ENCODE measurements around the gene ZNF512. TPM values are rescaled to one million over a fixed set of nuclear protein-coding genes. Genes with fewer than 3 reads are reported as not detected.

ZNF512 gene
- total and polyA plus RNA-seq, 5 donors from 2014 or later = 29.3 to 47.8 (median 38.1) TPM

DNA sequence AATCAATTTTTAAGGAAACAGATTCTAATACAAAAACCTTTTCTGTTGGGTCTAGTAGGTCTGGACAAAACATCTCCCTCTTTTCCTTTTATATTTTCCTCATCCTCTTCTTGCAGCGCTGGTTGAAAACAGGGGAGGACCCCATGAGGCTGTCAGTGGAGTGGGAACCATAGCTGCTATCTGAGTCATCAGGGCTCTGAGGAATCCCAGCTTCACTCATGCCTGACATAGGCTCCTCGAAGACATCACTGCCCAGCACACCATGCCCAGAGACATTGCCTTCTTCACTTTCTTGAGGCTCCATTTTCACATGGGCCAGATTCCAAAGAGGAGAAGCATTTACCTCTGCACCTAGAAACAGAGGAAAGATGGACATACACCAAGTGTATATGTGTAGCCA, 70.6 kb downstream of the ZNF512 start:
- DNase-seq = no peak
- H3K4me1 ChIP-seq (ENCODE audit: control insufficient read depth, insufficient read depth, low read length, poor library complexity, severe bottlenecking) = no peaks in the 10 kb centered on the region
- Mint-ChIP-seq H3K4me3 (no peak overlapping the region), H3K27me3 (no peaks in the 10 kb centered on the region), H3K36me3 (peaks cover 42% of the 10 kb centered on the region), H3K9me3 (no peaks in the 10 kb centered on the region), H3K4me1 (peaks cover 4 to 16% (median 9%) of the 10 kb centered on the region in 4 donors), H3K27ac (peak overlapping the region in 2 of 3 donors; percentile 59 to 93)
- no peak for ATAC-seq (ENCODE audit: low read depth in 2 of 2)
- no peak overlapping the region for H3K27ac ChIP-seq (ENCODE audit: insufficient read depth, low read length, poor library complexity, severe bottlenecking)
- no peaks in the 10 kb centered on the region for H3K27me3 ChIP-seq (ENCODE audit: control insufficient read depth, insufficient read depth, low read length)
- H3K36me3 ChIP-seq (ENCODE audit: control insufficient read depth, insufficient read depth, low read length) = peaks cover 83% of the 10 kb centered on the region
- H3K9me3 ChIP-seq (ENCODE audit: control insufficient read depth in 2 of 2, low read length in 2 of 2) = no peaks in the 10 kb centered on the region
- H3K4me3 ChIP-seq (ENCODE audit: low read depth, low read length) = no peak overlapping the region

DNA sequence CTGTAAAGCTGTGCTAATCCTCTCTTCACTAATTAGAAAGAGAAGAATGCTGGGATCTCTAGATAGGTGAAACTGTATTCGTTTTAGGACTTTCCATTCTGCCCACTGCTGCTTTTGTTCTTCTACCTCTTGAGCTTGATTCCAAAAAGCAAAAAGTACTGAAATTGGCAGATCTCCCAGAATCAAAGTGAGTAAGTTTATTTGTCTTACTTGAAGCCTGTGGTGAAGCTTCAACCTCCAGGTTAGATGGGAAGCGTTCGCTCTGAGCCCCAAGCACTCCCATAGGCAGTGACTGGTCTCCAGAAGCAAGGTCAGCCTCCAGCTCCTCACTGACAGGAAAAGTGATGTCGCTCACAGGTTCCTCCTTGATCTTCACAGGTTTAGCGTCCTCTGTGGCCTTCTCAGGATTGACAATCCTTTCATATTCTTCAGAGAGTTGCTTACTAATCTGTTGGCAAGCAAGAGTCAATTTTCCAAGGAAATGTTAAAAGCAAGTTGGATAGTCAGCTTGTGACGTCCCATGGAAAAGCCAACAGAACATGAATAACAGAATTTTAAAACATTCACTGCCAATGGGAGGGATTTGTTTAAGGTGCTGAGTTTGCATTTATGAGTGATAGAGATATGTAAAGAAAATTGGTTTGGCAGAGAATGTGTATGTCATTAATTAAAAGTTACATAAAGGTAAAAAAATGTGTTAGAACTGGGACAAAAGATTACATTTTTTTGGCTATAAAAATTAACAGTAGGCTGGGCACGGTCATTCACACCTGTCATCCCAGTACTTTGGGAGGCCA, 72.5 kb downstream of the ZNF512 start:
- Histone ChIP-seq H3K4me3 (ENCODE audit: low read depth, low read length) (no peak overlapping the region), H3K27me3 (ENCODE audit: control insufficient read depth, insufficient read depth, low read length) (no peaks in the 10 kb centered on the region), H3K27ac (ENCODE audit: insufficient read depth, low read length, poor library complexity, severe bottlenecking) (no peak overlapping the region), H3K4me1 (ENCODE audit: control insufficient read depth, insufficient read depth, low read length, poor library complexity, severe bottlenecking) (no peaks in the 10 kb centered on the region), H3K9me3 (ENCODE audit: control insufficient read depth in 2 of 2, low read length in 2 of 2) (no peaks in the 10 kb centered on the region), H3K36me3 (ENCODE audit: control insufficient read depth, insufficient read depth, low read length) (peaks cover 79% of the 10 kb centered on the region)
- H3K36me3 Mint-ChIP-seq = peaks cover 42% of the 10 kb centered on the region
- ATAC-seq (ENCODE audit: low read depth in 2 of 2) (no peak), DNase-seq (no peak)
- H3K4me3 Mint-ChIP-seq = no peak overlapping the region
- H3K27ac Mint-ChIP-seq = peak overlapping the region in 1 of 3 donors; percentile 47
- no peaks in the 10 kb centered on the region for H3K9me3 Mint-ChIP-seq
- H3K27me3 Mint-ChIP-seq = no peaks in the 10 kb centered on the region
- peaks cover 15 to 25% (median 21%) of the 10 kb centered on the region in 4 donors for H3K4me1 Mint-ChIP-seq

DNA sequence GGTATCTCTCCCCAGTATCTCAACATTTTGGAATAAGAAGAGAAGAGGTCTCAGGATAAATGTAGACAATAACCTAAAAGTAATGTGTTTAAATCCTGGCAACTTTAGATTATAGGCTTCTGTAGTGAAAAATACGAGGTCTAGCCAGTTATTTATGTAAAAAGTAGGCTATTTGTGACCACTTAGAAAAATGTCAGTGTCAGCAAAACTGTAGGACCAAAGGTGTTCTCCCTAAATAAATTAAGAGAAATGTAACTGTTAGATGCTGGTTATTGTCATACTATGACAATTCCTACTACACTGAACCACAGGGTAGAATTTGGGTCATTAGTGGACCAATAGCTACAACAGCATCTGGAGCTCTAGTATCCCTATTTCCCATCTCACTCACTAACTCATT, 78.5 kb downstream of the ZNF512 start:
- H3K27me3 ChIP-seq (ENCODE audit: control insufficient read depth, insufficient read depth, low read length) = no peaks in the 10 kb centered on the region
- peak overlapping the region; percentile 9 for H3K4me3 ChIP-seq (ENCODE audit: low read depth, low read length)
- peak overlapping the region in 2 of 3 donors; percentile 40 to 99 for H3K27ac Mint-ChIP-seq
- H3K27ac ChIP-seq (ENCODE audit: insufficient read depth, low read length, poor library complexity, severe bottlenecking) = no peak overlapping the region
- no peak for ATAC-seq (ENCODE audit: low read depth in 2 of 2)
- peaks cover 19 to 67% (median 46%) of the 10 kb centered on the region in 4 donors for H3K4me1 Mint-ChIP-seq
- peaks cover 23% of the 10 kb centered on the region for H3K36me3 Mint-ChIP-seq
- H3K27me3 Mint-ChIP-seq = peaks cover 4% of the 10 kb centered on the region
- H3K9me3 Mint-ChIP-seq = no peaks in the 10 kb centered on the region
- DNase-seq = no peak
- H3K4me3 Mint-ChIP-seq = peak overlapping the region; percentile 76 to 100 (median 92)
- no peaks in the 10 kb centered on the region for H3K9me3 ChIP-seq (ENCODE audit: control insufficient read depth in 2 of 2, low read length in 2 of 2)
- peaks cover 42% of the 10 kb centered on the region for H3K36me3 ChIP-seq (ENCODE audit: control insufficient read depth, insufficient read depth, low read length)
- H3K4me1 ChIP-seq (ENCODE audit: control insufficient read depth, insufficient read depth, low read length, poor library complexity, severe bottlenecking) = peaks cover 26% of the 10 kb centered on the region

DNA sequence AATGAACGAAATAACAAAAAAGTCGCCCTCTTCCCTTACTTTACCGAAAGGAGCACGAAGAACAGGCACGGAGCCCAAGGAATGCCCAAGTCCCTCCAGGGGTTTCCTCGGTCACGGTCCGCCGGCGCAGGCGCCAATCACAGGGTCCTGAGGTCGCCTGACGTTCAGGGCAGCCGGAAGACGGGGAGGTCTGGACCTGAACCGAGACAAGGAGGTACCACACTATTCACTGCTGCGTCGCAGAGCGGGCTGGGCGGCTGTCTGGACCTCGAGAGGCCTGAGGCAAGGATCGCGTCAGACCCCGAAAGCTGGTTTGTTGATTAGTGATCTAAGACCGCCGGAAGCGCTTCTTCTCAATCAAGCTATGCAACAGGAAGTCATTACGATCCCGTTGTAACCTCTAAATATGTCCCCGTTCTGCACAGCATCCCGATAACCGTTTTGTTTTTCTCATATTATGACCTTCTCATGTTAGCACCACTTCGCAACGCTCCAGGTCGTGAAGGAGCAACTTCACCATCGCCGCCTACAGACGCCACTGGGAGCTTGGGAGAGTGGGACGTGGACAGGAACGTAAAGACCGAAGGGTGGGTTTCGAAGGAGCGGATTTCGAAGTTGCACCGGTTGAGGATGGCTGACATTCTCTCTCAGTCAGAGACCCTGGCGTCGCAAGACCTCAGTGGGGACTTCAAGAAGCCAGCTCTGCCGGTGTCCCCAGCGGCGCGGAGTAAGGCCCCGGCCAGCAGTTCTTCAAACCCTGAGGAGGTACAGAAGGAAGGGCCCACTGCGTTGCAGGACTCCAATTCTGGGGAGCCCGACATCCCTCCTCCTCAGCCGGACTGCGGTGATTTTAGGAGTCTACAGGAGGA, 80.7 kb downstream of the ZNF512 start, which contains the start of the genes SLC4A1AP and SUPT7L:
TSS of gene SLC4A1AP (plus strand) at position 605 of the 869 bp plus-strand sequence. CDS start at position 631, 26 bp downstream.
TSS of gene SUPT7L (minus strand) at position 330 of the 869 bp plus-strand sequence. CDS start 1,422 bp downstream, outside the sequence.
- DNase-seq = peak; percentile 66 to 91 (median 87)
- H3K27ac ChIP-seq (ENCODE audit: insufficient read depth, low read length, poor library complexity, severe bottlenecking) = peak within 1 kb of the TSS; percentile 93
- peaks cover 38% of the 10 kb centered on the region for H3K36me3 ChIP-seq (ENCODE audit: control insufficient read depth, insufficient read depth, low read length)
- H3K27me3 Mint-ChIP-seq = peaks cover 4% of the 10 kb centered on the region
- peak within 1 kb of the TSS; percentile 98 for H3K4me3 ChIP-seq (ENCODE audit: low read depth, low read length)
- peak within 1 kb of the TSS; percentile 99 to 100 (median 99) for H3K27ac Mint-ChIP-seq
- H3K36me3 Mint-ChIP-seq = peaks cover 31% of the 10 kb centered on the region
- H3K27me3 ChIP-seq (ENCODE audit: control insufficient read depth, insufficient read depth, low read length) = no peaks in the 10 kb centered on the region
- no peaks in the 10 kb centered on the region for H3K9me3 Mint-ChIP-seq
- peaks cover 23 to 68% (median 51%) of the 10 kb centered on the region in 4 donors for H3K4me1 Mint-ChIP-seq
- peaks cover 26% of the 10 kb centered on the region for H3K4me1 ChIP-seq (ENCODE audit: control insufficient read depth, insufficient read depth, low read length, poor library complexity, severe bottlenecking)
- peak within 1 kb of the TSS; percentile 90 to 100 (median 98) for H3K4me3 Mint-ChIP-seq
- peak; percentile 76 for ATAC-seq (ENCODE audit: low read depth in 2 of 2)
- H3K9me3 ChIP-seq (ENCODE audit: control insufficient read depth in 2 of 2, low read length in 2 of 2) = no peaks in the 10 kb centered on the region

DNA sequence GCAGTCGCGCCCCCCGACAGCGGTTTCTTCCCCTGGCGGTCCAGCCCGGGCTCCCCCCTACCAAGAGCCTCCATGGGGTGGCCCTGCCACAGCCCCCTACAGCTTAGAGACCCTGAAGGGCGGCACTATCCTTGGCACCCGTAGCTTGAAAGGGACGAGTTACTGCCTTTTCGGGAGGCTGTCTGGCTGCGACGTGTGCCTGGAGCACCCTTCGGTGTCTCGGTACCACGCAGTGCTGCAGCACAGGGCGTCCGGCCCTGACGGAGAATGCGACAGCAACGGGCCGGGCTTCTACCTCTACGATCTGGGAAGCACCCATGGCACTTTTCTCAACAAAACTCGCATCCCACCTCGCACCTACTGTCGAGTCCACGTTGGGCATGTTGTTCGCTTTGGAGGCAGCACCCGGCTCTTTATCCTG, 81.3 kb downstream of the ZNF512 start:
- H3K9me3 Mint-ChIP-seq = no peaks in the 10 kb centered on the region
- peaks cover 26 to 66% (median 48%) of the 10 kb centered on the region in 4 donors for H3K4me1 Mint-ChIP-seq
- DNase-seq = no peak

DNA sequence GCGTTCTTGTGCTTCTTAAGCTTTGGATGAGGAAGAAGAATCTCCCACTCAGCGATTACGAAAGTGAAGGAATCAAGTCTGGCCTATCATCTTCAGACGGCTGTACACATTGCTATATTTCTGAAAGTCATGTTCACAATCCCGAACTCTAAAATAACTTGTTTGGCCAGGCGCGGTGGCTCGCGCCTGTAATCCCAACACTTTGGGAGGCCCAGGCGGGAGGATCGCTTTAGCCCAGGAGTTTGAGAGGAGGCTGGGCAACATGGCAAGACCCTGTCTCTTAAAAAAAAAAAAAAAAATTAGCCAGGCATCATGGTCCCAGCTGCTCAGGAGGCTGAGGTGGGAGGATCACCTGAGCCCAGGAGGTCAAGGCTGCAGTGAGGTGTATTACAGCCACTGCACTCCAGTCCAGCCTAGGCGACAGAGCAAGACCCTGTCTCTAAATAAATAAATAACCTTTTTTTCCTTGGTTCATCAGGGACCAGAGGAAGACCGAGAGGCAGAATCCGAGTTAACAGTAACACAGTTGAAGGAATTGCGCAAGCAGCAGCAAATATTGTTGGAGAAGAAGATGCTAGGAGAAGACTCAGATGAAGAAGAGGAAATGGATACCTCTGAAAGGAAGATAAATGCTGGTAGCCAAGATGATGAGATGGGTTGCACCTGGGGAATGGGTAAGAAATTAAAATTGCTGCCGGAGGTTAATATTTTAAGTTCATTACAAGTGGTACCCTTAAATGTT, 82.0 kb downstream of the ZNF512 start:
- Mint-ChIP-seq H3K4me3 (peak overlapping the region; percentile 90 to 100 (median 98)), H3K27me3 (peaks cover 4% of the 10 kb centered on the region), H3K4me1 (peaks cover 21 to 60% (median 42%) of the 10 kb centered on the region in 4 donors), H3K9me3 (no peaks in the 10 kb centered on the region), H3K27ac (peak overlapping the region in 2 of 3 donors; percentile 99 to 100), H3K36me3 (peaks cover 36% of the 10 kb centered on the region)
- Histone ChIP-seq H3K4me1 (ENCODE audit: control insufficient read depth, insufficient read depth, low read length, poor library complexity, severe bottlenecking) (peaks cover 26% of the 10 kb centered on the region), H3K9me3 (ENCODE audit: control insufficient read depth in 2 of 2, low read length in 2 of 2) (no peaks in the 10 kb centered on the region), H3K27me3 (ENCODE audit: control insufficient read depth, insufficient read depth, low read length) (no peaks in the 10 kb centered on the region), H3K27ac (ENCODE audit: insufficient read depth, low read length, poor library complexity, severe bottlenecking) (no peak overlapping the region), H3K36me3 (ENCODE audit: control insufficient read depth, insufficient read depth, low read length) (peaks cover 41% of the 10 kb centered on the region), H3K4me3 (ENCODE audit: low read depth, low read length) (peak overlapping the region; percentile 98)
- DNase-seq = no peak
- no peak for ATAC-seq (ENCODE audit: low read depth in 2 of 2)

More for the DNA sequence above, 81.3 kb downstream of the ZNF512 start:
- H3K9me3 ChIP-seq (ENCODE audit: control insufficient read depth in 2 of 2, low read length in 2 of 2) = no peaks in the 10 kb centered on the region
- H3K4me1 ChIP-seq (ENCODE audit: control insufficient read depth, insufficient read depth, low read length, poor library complexity, severe bottlenecking) = peaks cover 26% of the 10 kb centered on the region
- ATAC-seq (ENCODE audit: low read depth in 2 of 2) = peak; percentile 5 to 14
- Mint-ChIP-seq H3K36me3 (peaks cover 38% of the 10 kb centered on the region), H3K27me3 (peaks cover 4% of the 10 kb centered on the region), H3K4me3 (peak overlapping the region; percentile 90 to 100 (median 98)), H3K27ac (peak overlapping the region; percentile 99 to 100 (median 99))
- peak overlapping the region; percentile 98 for H3K4me3 ChIP-seq (ENCODE audit: low read depth, low read length)
- peak overlapping the region; percentile 93 for H3K27ac ChIP-seq (ENCODE audit: insufficient read depth, low read length, poor library complexity, severe bottlenecking)
- peaks cover 39% of the 10 kb centered on the region for H3K36me3 ChIP-seq (ENCODE audit: control insufficient read depth, insufficient read depth, low read length)
- no peaks in the 10 kb centered on the region for H3K27me3 ChIP-seq (ENCODE audit: control insufficient read depth, insufficient read depth, low read length)

DNA sequence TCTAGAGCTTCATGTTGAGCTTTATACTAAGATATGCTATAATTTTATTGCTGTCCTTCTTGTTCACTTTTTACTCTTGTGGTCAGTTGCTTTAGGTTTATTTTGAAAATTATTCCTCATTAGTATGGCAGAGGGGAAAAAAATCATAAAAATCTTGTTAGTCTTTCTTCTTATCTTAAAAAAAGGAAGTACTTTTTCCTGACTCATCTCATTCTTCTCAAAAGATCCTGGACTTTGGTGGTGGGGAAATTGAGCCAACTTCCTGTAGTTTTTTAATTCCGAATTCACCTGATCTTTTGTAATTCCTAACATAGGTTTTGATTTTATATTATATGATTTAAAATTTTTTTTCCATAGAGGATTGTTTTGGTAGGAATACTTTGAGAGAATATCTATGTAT, 84.6 kb downstream of the ZNF512 start:
- Histone ChIP-seq H3K4me1 (ENCODE audit: control insufficient read depth, insufficient read depth, low read length, poor library complexity, severe bottlenecking) (peaks cover 21% of the 10 kb centered on the region), H3K27ac (ENCODE audit: insufficient read depth, low read length, poor library complexity, severe bottlenecking) (no peak overlapping the region), H3K4me3 (ENCODE audit: low read depth, low read length) (no peak overlapping the region), H3K27me3 (ENCODE audit: control insufficient read depth, insufficient read depth, low read length) (no peaks in the 10 kb centered on the region), H3K36me3 (ENCODE audit: control insufficient read depth, insufficient read depth, low read length) (peaks cover 43% of the 10 kb centered on the region), H3K9me3 (ENCODE audit: control insufficient read depth in 2 of 2, low read length in 2 of 2) (no peaks in the 10 kb centered on the region)
- Mint-ChIP-seq H3K9me3 (no peaks in the 10 kb centered on the region), H3K27ac (no peak overlapping the region), H3K27me3 (peaks cover 4% of the 10 kb centered on the region), H3K36me3 (peaks cover 36% of the 10 kb centered on the region), H3K4me1 (peaks cover 31 to 55% (median 36%) of the 10 kb centered on the region in 4 donors), H3K4me3 (peak overlapping the region in 1 of 4 donors; percentile 11)
- no peak for ATAC-seq (ENCODE audit: low read depth in 2 of 2)
- no peak for DNase-seq
